GM12874 (cell line): Measurements from ENCODE around the gene TLL2.
A peak's percentile ranks its signal among the peaks of the same experiment; 100 is the strongest.

Experiments
- TF ChIP-seq, protein P1 (sequence below): IDR thresholded peaks from 2 replicates; pipeline ENCODE4 v1.5.1; 2011; ENCODE audit warnings: low read depth, mild to moderate bottlenecking, control low read depth, low read length, moderate library complexity; ENCODE audit not compliant: insufficient read depth

The TLL2 gene

DNA sequence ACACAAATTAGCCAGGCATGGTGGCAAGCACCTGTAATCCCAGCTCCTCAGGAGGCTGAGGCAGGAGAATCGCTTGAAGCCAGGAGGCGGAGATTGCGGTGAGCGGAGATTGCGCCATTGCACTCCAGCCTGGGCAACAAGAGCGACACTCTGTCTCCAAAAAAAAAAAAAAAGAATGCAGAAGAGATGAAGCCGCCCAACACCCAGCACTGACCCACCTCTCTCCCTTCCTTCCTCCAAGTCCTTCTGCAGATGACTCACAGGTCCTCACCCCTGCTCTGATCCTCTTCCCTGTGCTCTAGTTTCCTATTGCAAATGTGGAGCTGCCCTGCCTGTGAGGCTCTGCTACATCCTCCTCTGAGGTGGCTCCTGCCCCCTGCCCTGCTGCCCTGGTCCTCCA is 132.9 kb downstream of the TLL2 start:
- TF ChIP-seq, protein P1, sequence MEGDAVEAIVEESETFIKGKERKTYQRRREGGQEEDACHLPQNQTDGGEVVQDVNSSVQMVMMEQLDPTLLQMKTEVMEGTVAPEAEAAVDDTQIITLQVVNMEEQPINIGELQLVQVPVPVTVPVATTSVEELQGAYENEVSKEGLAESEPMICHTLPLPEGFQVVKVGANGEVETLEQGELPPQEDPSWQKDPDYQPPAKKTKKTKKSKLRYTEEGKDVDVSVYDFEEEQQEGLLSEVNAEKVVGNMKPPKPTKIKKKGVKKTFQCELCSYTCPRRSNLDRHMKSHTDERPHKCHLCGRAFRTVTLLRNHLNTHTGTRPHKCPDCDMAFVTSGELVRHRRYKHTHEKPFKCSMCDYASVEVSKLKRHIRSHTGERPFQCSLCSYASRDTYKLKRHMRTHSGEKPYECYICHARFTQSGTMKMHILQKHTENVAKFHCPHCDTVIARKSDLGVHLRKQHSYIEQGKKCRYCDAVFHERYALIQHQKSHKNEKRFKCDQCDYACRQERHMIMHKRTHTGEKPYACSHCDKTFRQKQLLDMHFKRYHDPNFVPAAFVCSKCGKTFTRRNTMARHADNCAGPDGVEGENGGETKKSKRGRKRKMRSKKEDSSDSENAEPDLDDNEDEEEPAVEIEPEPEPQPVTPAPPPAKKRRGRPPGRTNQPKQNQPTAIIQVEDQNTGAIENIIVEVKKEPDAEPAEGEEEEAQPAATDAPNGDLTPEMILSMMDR: no peak

DNA sequence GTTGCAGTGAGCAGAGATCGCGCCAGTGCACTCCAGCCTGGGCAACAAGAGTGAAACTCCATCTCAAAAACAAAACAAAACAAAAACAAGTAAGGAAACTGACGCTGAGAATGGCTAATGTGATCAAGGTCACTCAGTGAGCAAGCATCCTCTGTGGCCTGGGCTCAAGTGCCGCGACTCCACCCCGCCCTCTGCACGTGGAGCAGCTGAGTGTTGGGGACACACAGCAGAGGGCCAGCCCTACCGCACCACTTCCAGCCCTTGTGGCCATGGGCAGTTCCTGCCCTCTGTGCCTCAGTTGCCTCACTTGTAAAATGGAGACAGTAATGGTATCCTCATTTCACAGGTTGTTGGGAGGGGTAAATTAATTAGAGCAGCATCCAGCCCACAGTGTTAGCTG is 134.0 kb downstream of the TLL2 start:
- TF ChIP-seq, protein P1: no peak

DNA sequence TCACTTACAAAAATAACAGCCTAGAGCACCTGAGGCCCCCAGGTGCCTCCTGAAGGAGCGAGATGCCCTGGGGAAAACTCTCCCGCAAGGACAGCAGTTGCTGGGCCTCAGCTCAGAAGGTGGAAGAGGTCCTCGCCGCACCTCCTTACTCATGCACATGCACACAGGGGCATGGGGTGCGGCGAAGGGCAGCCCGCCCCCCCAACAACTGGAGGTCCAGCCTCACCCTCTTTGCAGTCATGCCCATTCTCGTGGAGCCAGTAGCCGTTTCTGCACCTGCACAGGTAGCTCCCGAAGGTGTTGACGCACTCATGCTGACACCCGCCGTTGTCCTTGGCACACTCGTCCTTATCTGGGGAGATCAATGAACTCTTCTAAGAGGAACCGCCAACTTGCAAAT is 135.0 kb downstream of the TLL2 start:
- TF ChIP-seq, protein P1: no peak

DNA sequence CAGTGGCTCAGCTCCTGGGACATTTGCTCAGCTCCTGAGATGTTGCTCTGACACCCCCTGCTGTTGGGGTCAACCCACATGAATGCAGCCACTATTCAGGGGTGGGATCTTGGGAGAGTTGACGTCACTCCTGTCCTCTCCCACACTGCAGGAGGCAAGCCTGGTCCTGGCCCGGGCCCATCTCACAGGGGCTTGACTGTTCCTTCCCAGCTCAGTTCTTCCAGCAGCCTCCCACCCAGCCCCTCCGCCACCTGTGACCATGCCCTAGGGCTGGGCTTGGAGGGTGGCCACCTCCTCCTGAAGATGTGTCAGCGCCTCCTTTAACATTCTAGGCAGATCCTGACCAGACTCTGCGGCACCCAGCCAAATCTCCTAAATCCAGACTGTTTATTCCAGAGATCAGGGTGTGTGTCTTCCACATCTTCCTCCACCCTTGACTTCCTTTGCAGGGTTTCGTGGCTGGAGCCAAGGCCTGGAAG is 135.9 kb downstream of the TLL2 start:
- TF ChIP-seq, protein P1: no peak

DNA sequence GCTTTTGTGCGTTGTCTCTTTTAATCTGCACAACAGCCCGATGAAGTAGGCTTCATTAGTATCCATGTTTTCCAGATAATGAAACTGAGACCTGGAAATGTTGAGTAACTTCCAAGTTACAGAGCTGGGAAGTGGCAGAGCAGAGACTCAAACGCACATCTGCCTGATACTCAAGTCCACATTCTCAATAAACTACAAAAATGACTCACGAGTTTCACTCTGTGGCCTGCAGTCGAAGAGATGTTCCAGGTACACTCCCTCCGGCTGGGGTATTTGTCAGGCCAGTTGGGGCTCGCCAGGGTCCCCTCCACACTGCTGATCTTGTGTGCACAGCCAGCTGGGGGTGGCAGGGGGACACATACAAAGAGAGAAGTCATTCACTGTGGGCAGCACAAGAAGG is 137.2 kb downstream of the TLL2 start:
- TF ChIP-seq, protein P1: no peak

DNA sequence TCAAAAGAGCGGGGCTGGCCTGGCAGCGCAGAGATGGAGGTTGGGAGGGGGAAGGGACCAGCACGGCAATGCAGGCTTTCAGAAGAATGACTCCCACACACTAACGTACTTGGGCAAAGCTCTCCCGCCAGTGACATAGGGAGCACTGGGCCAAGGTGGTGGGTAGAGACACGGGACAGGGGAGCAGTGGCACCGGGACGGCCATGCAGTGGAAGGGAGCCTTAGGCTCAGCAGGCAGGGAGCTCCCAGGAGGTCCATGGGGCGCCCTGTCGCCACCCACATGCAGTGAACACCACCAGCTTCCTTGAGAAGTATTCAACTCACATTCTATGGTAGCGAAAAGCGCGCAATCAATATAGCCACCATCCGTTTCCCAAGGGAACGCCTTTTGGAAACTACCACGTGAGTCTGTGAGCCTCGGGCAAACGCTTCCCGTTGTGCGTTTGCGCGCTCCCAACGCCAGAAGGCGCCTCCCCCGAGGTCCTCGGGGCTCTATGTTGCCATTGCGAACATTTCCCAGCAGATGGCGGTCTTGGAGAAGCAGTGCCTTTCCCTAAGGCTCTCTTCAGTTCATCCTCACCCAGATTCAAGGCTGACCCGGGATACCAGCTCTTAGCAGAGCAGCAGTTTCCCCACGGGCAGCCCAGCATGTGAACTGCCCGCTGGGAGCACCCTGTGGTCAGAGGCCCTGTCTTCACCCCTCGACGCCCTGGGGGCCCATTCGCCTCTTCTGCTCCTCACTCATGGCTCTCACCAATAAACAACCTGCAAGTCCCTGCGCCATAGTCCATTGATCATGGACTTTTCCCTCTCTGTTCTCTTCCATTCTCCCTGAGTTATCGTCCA is 138.5 kb downstream of the TLL2 start:
- TF ChIP-seq, protein P1: peak; percentile 97

DNA sequence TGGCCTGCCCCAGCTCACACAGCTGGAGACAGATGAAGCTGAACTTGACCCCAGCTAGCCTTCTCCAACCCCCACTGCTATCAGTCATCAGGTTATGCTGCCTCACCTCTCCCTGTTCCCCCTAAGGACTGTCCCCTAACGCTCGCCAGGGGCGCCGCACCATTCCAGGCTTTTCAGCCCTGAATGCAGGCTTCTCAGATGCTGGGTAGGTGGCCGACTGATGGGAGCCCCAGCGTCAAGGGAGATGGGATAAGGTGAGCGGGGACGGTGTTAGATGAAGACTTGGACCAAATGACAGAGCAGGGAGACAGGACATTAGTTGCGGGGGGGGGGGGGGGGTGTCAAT is 139.1 kb downstream of the TLL2 start:
- TF ChIP-seq, protein P1: no peak
